Measurements from ENCODE around the gene PSMC1.
A peak's percentile ranks its signal among the peaks of the same experiment; 100 is the strongest.
"Not testable (repeated sequence)": the region's sequence is repeated elsewhere in the genome, so short reads cannot be mapped to it uniquely, and the experiment has no call there.

The PSMC1 gene

GRCh38 chr14:90256354-90257131, at the start of gene PSMC1:
Gene PSMC1, plus strand, starts transcription at chr14:90256553. Its CDS starts 45 bp downstream, at chr14:90256598.
- DNase-seq, result peak; percentile 93

GRCh38 chr14:90213099-90213748, 43.1 kb upstream of the PSMC1 start:
- DNase-seq, result no peak

- DNase-seq, result no peak
Observed at GRCh38 chr14:90228478-90228877, 27.9 kb upstream of the PSMC1 start.

- DNase-seq, result not testable (repeated sequence)
Observed at GRCh38 chr14:90229942-90230341, 26.4 kb upstream of the PSMC1 start.

- DNase-seq, result peak; percentile 88
Observed at GRCh38 chr14:90235179-90235976, 21.0 kb upstream of the PSMC1 start.

GRCh38 chr14:90239139-90239538, 17.2 kb upstream of the PSMC1 start:
- DNase-seq, result peak; percentile 10

GRCh38 chr14:90242444-90242843, 13.9 kb upstream of the PSMC1 start:
- no peak for DNase-seq

- DNase-seq, result no peak
Observed at GRCh38 chr14:90246936-90247335, 9.4 kb upstream of the PSMC1 start.

- not testable (repeated sequence) for DNase-seq
Observed at GRCh38 chr14:90247441-90247840, 8.9 kb upstream of the PSMC1 start.

GRCh38 chr14:90248594-90248993, 7.8 kb upstream of the PSMC1 start:
- DNase-seq, result no peak

GRCh38 chr14:90253826-90254225, 2.5 kb upstream of the PSMC1 start:
- no peak for DNase-seq

- no peak for DNase-seq
Observed at GRCh38 chr14:90255871-90256270, 482 bp upstream of the PSMC1 start.

- DNase-seq, result no peak
Observed at GRCh38 chr14:90263748-90264449, 7.5 kb downstream of the PSMC1 start.

GRCh38 chr14:90266441-90267154, 10.2 kb downstream of the PSMC1 start:
- no peak for DNase-seq

- DNase-seq, result no peak
Observed at GRCh38 chr14:90268420-90268819, 12.1 kb downstream of the PSMC1 start.

- no peak for DNase-seq
Observed at GRCh38 chr14:90272523-90272922, 16.2 kb downstream of the PSMC1 start.

- no peak for DNase-seq
Observed at GRCh38 chr14:90273532-90273931, 17.2 kb downstream of the PSMC1 start.

GRCh38 chr14:90274019-90274418, 17.7 kb downstream of the PSMC1 start:
- no peak for DNase-seq

GRCh38 chr14:90274808-90275457, 18.6 kb downstream of the PSMC1 start:
- DNase-seq, result no peak

- no peak for DNase-seq
Observed at GRCh38 chr14:90275458-90275814, 19.1 kb downstream of the PSMC1 start.

- DNase-seq, result peak; percentile 10
Observed at GRCh38 chr14:90275820-90276219, 19.5 kb downstream of the PSMC1 start.
